Transverse colon (tissue), 4 donors: ENCODE results near the gene GNB1L.

ENCODE experiments used
- EP300 ChIP-seq: sonication (generic); formaldehyde crosslinking; IDR thresholded peaks from one replicate; pipeline ENCODE4 v1.6.1; 2017; ENCODE audit warnings: antibody characterized with exemption, low read depth
- POLR2AphosphoS5 ChIP-seq, 3 donors: sonication (generic); formaldehyde crosslinking; IDR thresholded peaks; one replicate each; pipeline ENCODE4 v1.6.1; 2016; ENCODE audit warnings: antibody characterized with exemption in 3 of 3
- TF ChIP-seq, protein P1 (sequence below), 5 experiments: fragments of 200-600 bp in 3 of 5; fragments of 450-650 bp in 2 of 5; sonication (generic) in 3 of 5; IDR thresholded peaks; 1 replicate in 2 of 5; 2 replicates in 3 of 5; pipeline ENCODE4 v1.5.1; 2016 to 2017; ENCODE audit warnings: antibody characterized with exemption in 5 of 5, inconsistent platforms in 3 of 5, mild to moderate bottlenecking in 2 of 5, moderate library complexity in 1 of 5

GRCh38 chr22:19821523-19822300 is 33.0 kb downstream of the GNB1L start:
- TF ChIP-seq EP300 (no peak), POLR2AphosphoS5 (IDR thresholded peaks at IDR 0.05) (no peak)
- TF ChIP-seq, protein P1, sequence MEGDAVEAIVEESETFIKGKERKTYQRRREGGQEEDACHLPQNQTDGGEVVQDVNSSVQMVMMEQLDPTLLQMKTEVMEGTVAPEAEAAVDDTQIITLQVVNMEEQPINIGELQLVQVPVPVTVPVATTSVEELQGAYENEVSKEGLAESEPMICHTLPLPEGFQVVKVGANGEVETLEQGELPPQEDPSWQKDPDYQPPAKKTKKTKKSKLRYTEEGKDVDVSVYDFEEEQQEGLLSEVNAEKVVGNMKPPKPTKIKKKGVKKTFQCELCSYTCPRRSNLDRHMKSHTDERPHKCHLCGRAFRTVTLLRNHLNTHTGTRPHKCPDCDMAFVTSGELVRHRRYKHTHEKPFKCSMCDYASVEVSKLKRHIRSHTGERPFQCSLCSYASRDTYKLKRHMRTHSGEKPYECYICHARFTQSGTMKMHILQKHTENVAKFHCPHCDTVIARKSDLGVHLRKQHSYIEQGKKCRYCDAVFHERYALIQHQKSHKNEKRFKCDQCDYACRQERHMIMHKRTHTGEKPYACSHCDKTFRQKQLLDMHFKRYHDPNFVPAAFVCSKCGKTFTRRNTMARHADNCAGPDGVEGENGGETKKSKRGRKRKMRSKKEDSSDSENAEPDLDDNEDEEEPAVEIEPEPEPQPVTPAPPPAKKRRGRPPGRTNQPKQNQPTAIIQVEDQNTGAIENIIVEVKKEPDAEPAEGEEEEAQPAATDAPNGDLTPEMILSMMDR (IDR thresholded peaks at IDR 0.05): no peak
